ENCODE measurements around the gene MYL6B. TPM values are rescaled to one million over a fixed set of nuclear protein-coding genes. Genes with fewer than 3 reads are reported as not detected.

The MYL6B gene
- polyA plus RNA-seq, 2 of the 4 experiments (the other 2 are of a cell fraction), result 67.0 to 83.9 TPM

DNA sequence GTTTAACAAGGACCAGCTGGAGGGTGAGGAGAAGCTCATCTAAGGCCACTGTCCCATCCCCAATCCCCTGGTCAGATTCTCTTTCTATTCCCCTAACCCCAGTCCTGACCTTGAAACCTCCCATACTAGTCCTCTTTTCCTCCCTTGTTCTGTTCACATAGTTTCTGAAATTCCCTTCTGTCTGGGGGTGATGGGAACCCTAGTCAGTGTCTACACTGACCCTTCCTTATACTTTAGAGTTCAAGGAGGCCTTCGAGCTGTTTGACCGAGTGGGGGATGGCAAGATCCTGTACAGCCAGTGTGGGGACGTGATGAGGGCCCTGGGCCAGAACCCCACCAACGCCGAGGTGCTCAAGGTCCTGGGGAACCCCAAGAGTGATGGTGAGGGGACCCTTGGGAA lies 2.4 kb downstream of the MYL6B start:
- ChIA-PET CTCF (interaction anchor here (1.3 to 10.2 kb wide), 5 partner anchors 11 to 35 kb away, joined by 4 to 98 read pairs (median 19); partner anchors contain the start of genes ESYT1, SMARCC2 and ZC3H10), POLR2A (no interaction called here)
- Histone ChIP-seq H3K9me3 (no peaks in the 10 kb centered on the region), H3K4me3 (no peak overlapping the region), H3K27ac (no peak overlapping the region), H3K4me2 (no peak overlapping the region), H3K4me1 (peaks cover 24% of the 10 kb centered on the region)
- 93% methylated on average over 5 of the region's 5 CpGs for WGBS (ENCODE audit: missing lambda C conversion rate)
- ATAC-seq (no peak), DNase-seq (ENCODE audit: low read depth in 1 of 2, low spot score in 1 of 2) (no peak), FAIRE-seq (no peak)
- no peak for TF ChIP-seq GATA3 (IDR thresholded peaks at IDR 0.05; ENCODE audit: borderline replicate concordance)
- no peak for TF ChIP-seq HDAC2 (IDR thresholded peaks at IDR 0.05)
- TF ChIP-seq POLR2A (IDR thresholded peaks at IDR 0.05; ENCODE audit: low read length), result no peak
- TF ChIP-seq HEYL (CRISPR knock-in tag; IDR thresholded peaks at IDR 0.05), result no peak
- no peak for TF ChIP-seq ZC3H11A (IDR thresholded peaks at IDR 0.05)
- no peak for TF ChIP-seq ELK1 (IDR thresholded peaks at IDR 0.05; ENCODE audit: low read depth, low read length)
- no peak for TF ChIP-seq HES2 (IDR thresholded peaks at IDR 0.05)
- TF ChIP-seq CHD4 (IDR thresholded peaks at IDR 0.05; ENCODE audit: borderline replicate concordance), result no peak
- no peak for TF ChIP-seq HOXA7 (CRISPR knock-in tag; IDR thresholded peaks at IDR 0.05)
- TF ChIP-seq CHD2 (IDR thresholded peaks at IDR 0.05; ENCODE audit: low read length, partially characterized antibody), result no peak
- TF ChIP-seq POLR2AphosphoS2 (conservative IDR thresholded peaks at IDR 0.05; ENCODE audit: low read length), result no peak
- TF ChIP-seq, protein P1, sequence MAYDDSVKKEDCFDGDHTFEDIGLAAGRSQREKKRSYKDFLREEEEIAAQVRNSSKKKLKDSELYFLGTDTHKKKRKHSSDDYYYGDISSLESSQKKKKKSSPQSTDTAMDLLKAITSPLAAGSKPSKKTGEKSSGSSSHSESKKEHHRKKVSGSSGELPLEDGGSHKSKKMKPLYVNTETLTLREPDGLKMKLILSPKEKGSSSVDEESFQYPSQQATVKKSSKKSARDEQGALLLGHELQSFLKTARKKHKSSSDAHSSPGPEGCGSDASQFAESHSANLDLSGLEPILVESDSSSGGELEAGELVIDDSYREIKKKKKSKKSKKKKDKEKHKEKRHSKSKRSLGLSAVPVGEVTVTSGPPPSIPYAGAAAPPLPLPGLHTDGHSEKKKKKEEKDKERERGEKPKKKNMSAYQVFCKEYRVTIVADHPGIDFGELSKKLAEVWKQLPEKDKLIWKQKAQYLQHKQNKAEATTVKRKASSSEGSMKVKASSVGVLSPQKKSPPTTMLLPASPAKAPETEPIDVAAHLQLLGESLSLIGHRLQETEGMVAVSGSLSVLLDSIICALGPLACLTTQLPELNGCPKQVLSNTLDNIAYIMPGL (CRISPR knock-in tag; IDR thresholded peaks at IDR 0.05; ENCODE audit: borderline replicate concordance), result no peak
- TF ChIP-seq BCL3 (IDR thresholded peaks at IDR 0.05), result no peak
- TF ChIP-seq, protein P2, sequence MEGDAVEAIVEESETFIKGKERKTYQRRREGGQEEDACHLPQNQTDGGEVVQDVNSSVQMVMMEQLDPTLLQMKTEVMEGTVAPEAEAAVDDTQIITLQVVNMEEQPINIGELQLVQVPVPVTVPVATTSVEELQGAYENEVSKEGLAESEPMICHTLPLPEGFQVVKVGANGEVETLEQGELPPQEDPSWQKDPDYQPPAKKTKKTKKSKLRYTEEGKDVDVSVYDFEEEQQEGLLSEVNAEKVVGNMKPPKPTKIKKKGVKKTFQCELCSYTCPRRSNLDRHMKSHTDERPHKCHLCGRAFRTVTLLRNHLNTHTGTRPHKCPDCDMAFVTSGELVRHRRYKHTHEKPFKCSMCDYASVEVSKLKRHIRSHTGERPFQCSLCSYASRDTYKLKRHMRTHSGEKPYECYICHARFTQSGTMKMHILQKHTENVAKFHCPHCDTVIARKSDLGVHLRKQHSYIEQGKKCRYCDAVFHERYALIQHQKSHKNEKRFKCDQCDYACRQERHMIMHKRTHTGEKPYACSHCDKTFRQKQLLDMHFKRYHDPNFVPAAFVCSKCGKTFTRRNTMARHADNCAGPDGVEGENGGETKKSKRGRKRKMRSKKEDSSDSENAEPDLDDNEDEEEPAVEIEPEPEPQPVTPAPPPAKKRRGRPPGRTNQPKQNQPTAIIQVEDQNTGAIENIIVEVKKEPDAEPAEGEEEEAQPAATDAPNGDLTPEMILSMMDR (IDR thresholded peaks at IDR 0.05), result no peak
- TF ChIP-seq FOSL2 (IDR thresholded peaks at IDR 0.05), result no peak
- TF ChIP-seq FOSL2 (CRISPR knock-in tag; IDR thresholded peaks at IDR 0.05), result no peak
- TF ChIP-seq MYC (IDR thresholded peaks at IDR 0.05; ENCODE audit: borderline replicate concordance, low read length), result no peak
- no peak for TF ChIP-seq USF2 (IDR thresholded peaks at IDR 0.05)
- TF ChIP-seq EP300 (IDR thresholded peaks at IDR 0.05), result no peak
- TF ChIP-seq NPAS2 (CRISPR knock-in tag; IDR thresholded peaks at IDR 0.05; ENCODE audit: borderline replicate concordance), result no peak
- no peak for TF ChIP-seq ZNF302 (CRISPR knock-in tag; IDR thresholded peaks at IDR 0.05)
